ENCODE data around the gene PDE8A.

DNA sequence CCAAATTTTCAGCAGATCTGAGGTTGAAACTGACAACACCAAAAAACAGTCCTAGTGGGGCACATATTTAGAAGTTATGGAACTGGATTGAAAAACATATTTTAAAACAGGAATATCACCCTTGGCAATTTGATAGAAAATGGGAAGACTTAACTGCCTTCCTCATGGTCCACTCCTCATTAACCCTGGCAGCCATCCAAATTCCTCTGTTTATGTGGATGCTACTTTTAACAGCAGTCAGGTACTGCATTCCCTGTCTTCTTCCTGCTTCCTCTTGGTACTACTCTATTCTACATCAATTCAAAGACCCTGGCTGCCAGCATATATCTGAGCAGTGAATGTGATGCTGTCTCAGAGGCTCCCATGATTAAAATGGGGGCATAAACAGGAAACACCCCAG, 54.3 kb downstream of the PDE8A start:
- TF ChIP-seq RBAK (tag by site-specific recombination; IDR thresholded peaks at IDR 0.05) (no peak), YY1 (tag by site-specific recombination; IDR thresholded peaks at IDR 0.05) (no peak), BCL11B (tag by site-specific recombination; IDR thresholded peaks at IDR 0.05; ENCODE audit: low read depth) (no peak)
- TF ChIP-seq, protein P1, sequence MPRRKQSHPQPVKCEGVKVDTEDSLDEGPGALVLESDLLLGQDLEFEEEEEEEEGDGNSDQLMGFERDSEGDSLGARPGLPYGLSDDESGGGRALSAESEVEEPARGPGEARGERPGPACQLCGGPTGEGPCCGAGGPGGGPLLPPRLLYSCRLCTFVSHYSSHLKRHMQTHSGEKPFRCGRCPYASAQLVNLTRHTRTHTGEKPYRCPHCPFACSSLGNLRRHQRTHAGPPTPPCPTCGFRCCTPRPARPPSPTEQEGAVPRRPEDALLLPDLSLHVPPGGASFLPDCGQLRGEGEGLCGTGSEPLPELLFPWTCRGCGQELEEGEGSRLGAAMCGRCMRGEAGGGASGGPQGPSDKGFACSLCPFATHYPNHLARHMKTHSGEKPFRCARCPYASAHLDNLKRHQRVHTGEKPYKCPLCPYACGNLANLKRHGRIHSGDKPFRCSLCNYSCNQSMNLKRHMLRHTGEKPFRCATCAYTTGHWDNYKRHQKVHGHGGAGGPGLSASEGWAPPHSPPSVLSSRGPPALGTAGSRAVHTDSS (tag by site-specific recombination; IDR thresholded peaks at IDR 0.05): no peak
